Esophagus muscularis mucosa (tissue), 4 donors: ENCODE measurements around the gene TNFSF13. TPM values are rescaled to one million over a fixed set of nuclear protein-coding genes. Genes with fewer than 3 reads are reported as not detected.
A peak's percentile ranks its signal among the peaks of the same experiment; 100 is the strongest.

Experiments
- DNase-seq: peaks from one replicate; pipeline ENCODE4 v3.0.0-alpha.2; 2017; ENCODE audit errors: extremely low spot score
- H3K27ac ChIP-seq, 4 donors: fragments of 200-600 bp; sonication (generic); replicated peaks in 1 of 4; 1 replicate in 3 of 4; 2 replicates in 1 of 4; pipeline ENCODE4 v1.5.1; 2016 to 2019; ENCODE audit warnings: mild to moderate bottlenecking in 1 of 4
- H3K27me3 ChIP-seq, 4 donors: fragments of 200-600 bp; sonication (generic); one replicate each; pipeline versions ENCODE4 v1.5.1 to v1.6.0; 2016 to 2019
- H3K36me3 ChIP-seq, 4 donors: fragments of 200-600 bp; sonication (generic); one replicate each; pipeline ENCODE4 v1.5.1; 2016 to 2019
- H3K4me1 ChIP-seq, 4 donors: fragments of 200-600 bp; sonication (generic); one replicate each; pipeline ENCODE4 v1.5.1; 2016 to 2019
- H3K4me3 ChIP-seq, 4 donors: fragments of 200-600 bp; sonication (generic); 1 replicate in 2 of 4; 2 replicates in 2 of 4; pipeline ENCODE4 v1.5.1; 2016 to 2019; ENCODE audit warnings: mild to moderate bottlenecking in 4 of 4, moderate library complexity in 1 of 4
- H3K9me3 ChIP-seq, 4 donors: fragments of 200-600 bp; sonication (generic); 1 replicate in 3 of 4; 2 replicates in 1 of 4; pipeline ENCODE4 v1.5.1; 2016 to 2019
- EP300 ChIP-seq: sonication (generic); formaldehyde crosslinking; IDR thresholded peaks from one replicate; pipeline ENCODE4 v1.6.1; 2017; ENCODE audit warnings: antibody characterized with exemption
- POLR2A ChIP-seq: fragments of 450-650 bp; IDR thresholded peaks from one replicate; pipeline ENCODE4 v1.6.1; 2017; ENCODE audit warnings: antibody characterized with exemption, moderate library complexity, mild to moderate bottlenecking, low read depth
- POLR2AphosphoS5 ChIP-seq, 2 donors: sonication (generic); formaldehyde crosslinking; IDR thresholded peaks; one replicate each; pipeline ENCODE4 v1.6.1; 2017; ENCODE audit warnings: antibody characterized with exemption in 2 of 2
- WGBS: methylation state at CpG from one replicate; pipeline ENCODE4 v1.1.5; 2018; 5-methylcytosine and 5-hydroxymethylcytosine counted together
- intact Hi-C: fragments of 100-400 bp; cut with DNase I; formaldehyde crosslinking; loops from one replicate; pipeline ENCODE4 v1.15.1; 2023
- total RNA-seq, 4 donors: library from RNA; depleted of rRNA; stranded (reverse); fragments of >200 nt; gene quantifications; one replicate each; pipeline versions ENCODE4 v1.1.0 to v1.2.1, GENCODE V29; 2016
- TF ChIP-seq, protein P1 (sequence below), 3 experiments: fragments of 200-600 bp in 2 of 3; fragments of 450-650 bp in 1 of 3; sonication (generic) in 2 of 3; IDR thresholded peaks; one replicate each; pipeline ENCODE4 v1.5.1; 2017 to 2019; ENCODE audit warnings: antibody characterized with exemption in 3 of 3, mild to moderate bottlenecking in 2 of 3, moderate library complexity in 1 of 3

The TNFSF13 gene
- total RNA-seq, 4 donors from 2014 or later = 13.4 to 25.8 (median 22.4) TPM

DNA sequence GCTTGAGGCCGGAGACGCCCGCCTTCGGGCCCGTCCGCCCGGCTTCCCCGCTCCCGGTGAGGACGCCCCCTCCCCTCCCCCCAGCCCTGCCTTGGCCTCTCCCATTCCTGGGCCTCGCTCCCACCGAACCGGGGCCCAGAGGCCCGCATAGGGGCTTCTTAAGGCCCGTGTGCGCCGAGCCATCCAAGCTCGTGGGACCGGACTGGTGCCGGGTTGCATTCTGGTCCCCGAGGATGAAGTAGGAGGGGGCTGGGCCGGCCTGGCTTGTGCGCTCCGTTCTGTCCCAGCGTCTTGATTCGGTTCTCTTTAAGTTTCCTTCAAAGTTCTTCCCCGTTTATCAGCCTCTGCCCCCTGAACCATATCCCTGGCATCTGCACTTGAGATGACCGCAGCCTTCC lies 3.7 kb downstream of the TNFSF13 start:
- Histone ChIP-seq H3K4me1 (peaks cover 58 to 75% (median 67%) of the 10 kb centered on the region in 4 donors), H3K36me3 (peaks cover 32 to 44% (median 41%) of the 10 kb centered on the region in 4 donors), H3K4me3 (peak overlapping the region; percentile 74 to 96 (median 88)), H3K27me3 (no peaks in the 10 kb centered on the region), H3K9me3 (no peaks in the 10 kb centered on the region), H3K27ac (peak overlapping the region; percentile 89 to 99 (median 93))
- 1% methylated on average over 20 of the region's 28 CpGs for WGBS
- TF ChIP-seq EP300 (no peak), POLR2A (no peak), POLR2AphosphoS5 (IDR thresholded peaks at IDR 0.05) (no peak)
- TF ChIP-seq, protein P1, sequence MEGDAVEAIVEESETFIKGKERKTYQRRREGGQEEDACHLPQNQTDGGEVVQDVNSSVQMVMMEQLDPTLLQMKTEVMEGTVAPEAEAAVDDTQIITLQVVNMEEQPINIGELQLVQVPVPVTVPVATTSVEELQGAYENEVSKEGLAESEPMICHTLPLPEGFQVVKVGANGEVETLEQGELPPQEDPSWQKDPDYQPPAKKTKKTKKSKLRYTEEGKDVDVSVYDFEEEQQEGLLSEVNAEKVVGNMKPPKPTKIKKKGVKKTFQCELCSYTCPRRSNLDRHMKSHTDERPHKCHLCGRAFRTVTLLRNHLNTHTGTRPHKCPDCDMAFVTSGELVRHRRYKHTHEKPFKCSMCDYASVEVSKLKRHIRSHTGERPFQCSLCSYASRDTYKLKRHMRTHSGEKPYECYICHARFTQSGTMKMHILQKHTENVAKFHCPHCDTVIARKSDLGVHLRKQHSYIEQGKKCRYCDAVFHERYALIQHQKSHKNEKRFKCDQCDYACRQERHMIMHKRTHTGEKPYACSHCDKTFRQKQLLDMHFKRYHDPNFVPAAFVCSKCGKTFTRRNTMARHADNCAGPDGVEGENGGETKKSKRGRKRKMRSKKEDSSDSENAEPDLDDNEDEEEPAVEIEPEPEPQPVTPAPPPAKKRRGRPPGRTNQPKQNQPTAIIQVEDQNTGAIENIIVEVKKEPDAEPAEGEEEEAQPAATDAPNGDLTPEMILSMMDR (IDR thresholded peaks at IDR 0.05) = no peak
- no peak for DNase-seq
- intact Hi-C loops = no loop called here

DNA sequence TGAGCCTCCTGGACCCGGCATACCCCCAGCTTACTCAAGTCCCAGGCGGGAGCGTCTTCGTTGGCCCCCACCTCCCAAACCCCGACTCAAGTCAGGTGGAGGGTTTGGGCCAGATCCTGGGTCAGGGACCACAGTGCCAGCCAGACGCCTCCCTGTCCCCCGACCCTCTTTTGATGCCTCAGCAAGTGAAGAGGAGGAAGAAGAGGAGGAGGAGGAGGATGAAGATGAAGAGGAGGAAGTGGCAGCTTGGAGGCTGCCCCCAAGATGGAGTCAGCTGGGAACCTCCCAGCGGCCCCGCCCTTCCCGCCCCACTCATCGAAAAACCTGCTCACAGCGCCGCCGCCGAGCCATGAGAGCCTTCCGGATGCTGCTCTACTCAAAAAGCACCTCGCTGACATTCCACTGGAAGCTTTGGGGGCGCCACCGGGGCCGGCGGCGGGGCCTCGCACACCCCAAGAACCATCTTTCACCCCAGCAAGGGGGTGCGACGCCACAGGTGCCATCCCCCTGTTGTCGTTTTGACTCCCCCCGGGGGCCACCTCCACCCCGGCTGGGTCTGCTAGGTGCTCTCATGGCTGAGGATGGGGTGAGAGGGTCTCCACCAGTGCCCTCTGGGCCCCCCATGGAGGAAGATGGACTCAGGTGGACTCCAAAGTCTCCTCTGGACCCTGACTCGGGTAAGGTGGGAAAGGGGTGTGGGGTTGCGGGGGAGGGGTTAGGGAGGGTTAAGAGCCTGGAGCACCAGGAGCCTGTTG lies 4.7 kb downstream of the TNFSF13 start:
- Histone ChIP-seq H3K27ac (no peak overlapping the region), H3K9me3 (no peaks in the 10 kb centered on the region), H3K27me3 (no peaks in the 10 kb centered on the region), H3K4me3 (peak overlapping the region; percentile 74 to 96 (median 88)), H3K4me1 (peaks cover 49 to 64% (median 56%) of the 10 kb centered on the region in 4 donors), H3K36me3 (peaks cover 37 to 52% (median 47%) of the 10 kb centered on the region in 4 donors)
- no peak for DNase-seq
- 85% methylated on average over 27 of the region's 30 CpGs for WGBS
- intact Hi-C loops = no loop called here
- TF ChIP-seq POLR2AphosphoS5 (IDR thresholded peaks at IDR 0.05) (no peak), EP300 (no peak), POLR2A (no peak)
- TF ChIP-seq, protein P1 (IDR thresholded peaks at IDR 0.05) = no peak

DNA sequence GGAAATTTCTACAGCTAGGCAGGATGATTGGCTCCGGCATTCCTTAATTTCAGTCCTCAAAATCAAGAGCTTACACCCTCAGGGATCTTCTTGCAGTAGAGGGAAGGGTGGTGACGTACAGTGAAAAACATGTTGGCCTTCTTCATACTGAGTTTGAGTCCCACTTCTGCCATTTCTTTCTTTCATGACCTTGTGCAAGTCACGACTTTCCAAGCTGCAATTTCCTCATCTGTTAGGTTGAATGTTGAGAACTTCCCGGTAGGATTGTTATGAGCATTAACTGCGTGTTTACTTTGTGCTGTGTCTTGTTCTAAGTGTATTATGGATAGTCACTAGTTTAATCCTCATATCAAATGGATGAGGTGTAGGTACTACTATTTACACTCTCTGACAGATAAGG lies 11.0 kb downstream of the TNFSF13 start:
- H3K27me3 ChIP-seq = no peaks in the 10 kb centered on the region
- H3K4me3 ChIP-seq = no peak overlapping the region
- no peak overlapping the region for H3K27ac ChIP-seq
- no peak for DNase-seq
- peaks cover 13 to 24% (median 21%) of the 10 kb centered on the region in 4 donors for H3K4me1 ChIP-seq
- 79% methylated on average over 5 of the region's 5 CpGs for WGBS
- intact Hi-C loops = no loop called here
- TF ChIP-seq, protein P1 (IDR thresholded peaks at IDR 0.05) = no peak
- TF ChIP-seq POLR2AphosphoS5 (IDR thresholded peaks at IDR 0.05) = no peak
- no peak for TF ChIP-seq POLR2A
- TF ChIP-seq EP300 = no peak
- H3K36me3 ChIP-seq = peaks cover 50 to 73% (median 69%) of the 10 kb centered on the region in 4 donors
- no peaks in the 10 kb centered on the region for H3K9me3 ChIP-seq

DNA sequence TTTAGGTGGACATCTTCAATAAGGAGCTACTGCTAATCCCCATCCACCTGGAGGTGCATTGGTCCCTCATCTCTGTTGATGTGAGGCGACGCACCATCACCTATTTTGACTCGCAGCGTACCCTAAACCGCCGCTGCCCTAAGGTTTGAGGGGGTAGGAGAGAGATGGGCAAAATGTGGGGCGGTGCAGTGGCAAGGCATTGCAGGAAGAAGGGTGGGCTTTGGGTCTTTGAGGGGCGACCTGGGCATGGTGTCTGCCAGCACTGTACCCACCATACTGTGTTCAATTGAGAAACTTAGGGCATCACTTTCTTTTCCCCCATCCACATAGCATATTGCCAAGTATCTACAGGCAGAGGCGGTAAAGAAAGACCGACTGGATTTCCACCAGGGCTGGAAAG lies 11.8 kb downstream of the TNFSF13 start:
- intact Hi-C loops = no loop called here
- no peaks in the 10 kb centered on the region for H3K27me3 ChIP-seq
- no peak for DNase-seq
- TF ChIP-seq, protein P1 (IDR thresholded peaks at IDR 0.05) = no peak
- no peak for TF ChIP-seq EP300
- TF ChIP-seq POLR2AphosphoS5 (IDR thresholded peaks at IDR 0.05) = no peak
- no peak for TF ChIP-seq POLR2A
- no peak overlapping the region for H3K27ac ChIP-seq
- 98% methylated on average over 10 of the region's 10 CpGs for WGBS
- H3K36me3 ChIP-seq = peaks cover 50 to 73% (median 69%) of the 10 kb centered on the region in 4 donors
- peaks cover 21 to 29% (median 24%) of the 10 kb centered on the region in 4 donors for H3K4me1 ChIP-seq
- no peaks in the 10 kb centered on the region for H3K9me3 ChIP-seq
- H3K4me3 ChIP-seq = no peak overlapping the region
